ENCODE results near the gene KRT2.

- no peak for TF ChIP-seq CTCF (IDR thresholded peaks at IDR 0.05)
- TF ChIP-seq POLR2A (IDR thresholded peaks at IDR 0.05): no peak
These were observed 35.7 kb upstream of the KRT2 start for GRCh38 chr12:52687497-52688385.

Data from adrenal gland (tissue), 5 donors.